ENCODE measurements around the gene RASA3.

GRCh38 chr13:114089341-114089740 lies 43.1 kb downstream of the RASA3 start:
- TF ChIP-seq MAX (CRISPR knock-in tag; IDR thresholded peaks at IDR 0.05) (no peak), E2F1 (CRISPR knock-in tag; IDR thresholded peaks at IDR 0.05) (no peak), MLX (CRISPR knock-in tag; IDR thresholded peaks at IDR 0.05) (no peak), E2F4 (CRISPR knock-in tag; IDR thresholded peaks at IDR 0.05; ENCODE audit: borderline replicate concordance, low read depth) (no peak), OVOL2 (CRISPR knock-in tag; IDR thresholded peaks at IDR 0.05; ENCODE audit: borderline replicate concordance) (no peak), USF2 (CRISPR knock-in tag; IDR thresholded peaks at IDR 0.05) (no peak), ZNF317 (CRISPR knock-in tag; IDR thresholded peaks at IDR 0.05; ENCODE audit: borderline replicate concordance, low read depth) (no peak), AFF4 (CRISPR knock-in tag; IDR thresholded peaks at IDR 0.05; ENCODE audit: borderline replicate concordance) (no peak), PREB (CRISPR knock-in tag; IDR thresholded peaks at IDR 0.05; ENCODE audit: borderline replicate concordance) (no peak), RELA (CRISPR knock-in tag; IDR thresholded peaks at IDR 0.05; ENCODE audit: borderline replicate concordance) (no peak), ZBTB21 (CRISPR knock-in tag; IDR thresholded peaks at IDR 0.05; ENCODE audit: borderline replicate concordance) (no peak), ZNF532 (CRISPR knock-in tag; IDR thresholded peaks at IDR 0.05; ENCODE audit: borderline replicate concordance) (no peak)
- TF ChIP-seq, protein P1, sequence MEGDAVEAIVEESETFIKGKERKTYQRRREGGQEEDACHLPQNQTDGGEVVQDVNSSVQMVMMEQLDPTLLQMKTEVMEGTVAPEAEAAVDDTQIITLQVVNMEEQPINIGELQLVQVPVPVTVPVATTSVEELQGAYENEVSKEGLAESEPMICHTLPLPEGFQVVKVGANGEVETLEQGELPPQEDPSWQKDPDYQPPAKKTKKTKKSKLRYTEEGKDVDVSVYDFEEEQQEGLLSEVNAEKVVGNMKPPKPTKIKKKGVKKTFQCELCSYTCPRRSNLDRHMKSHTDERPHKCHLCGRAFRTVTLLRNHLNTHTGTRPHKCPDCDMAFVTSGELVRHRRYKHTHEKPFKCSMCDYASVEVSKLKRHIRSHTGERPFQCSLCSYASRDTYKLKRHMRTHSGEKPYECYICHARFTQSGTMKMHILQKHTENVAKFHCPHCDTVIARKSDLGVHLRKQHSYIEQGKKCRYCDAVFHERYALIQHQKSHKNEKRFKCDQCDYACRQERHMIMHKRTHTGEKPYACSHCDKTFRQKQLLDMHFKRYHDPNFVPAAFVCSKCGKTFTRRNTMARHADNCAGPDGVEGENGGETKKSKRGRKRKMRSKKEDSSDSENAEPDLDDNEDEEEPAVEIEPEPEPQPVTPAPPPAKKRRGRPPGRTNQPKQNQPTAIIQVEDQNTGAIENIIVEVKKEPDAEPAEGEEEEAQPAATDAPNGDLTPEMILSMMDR (IDR thresholded peaks at IDR 0.05), result no peak
- TF ChIP-seq, protein P2, sequence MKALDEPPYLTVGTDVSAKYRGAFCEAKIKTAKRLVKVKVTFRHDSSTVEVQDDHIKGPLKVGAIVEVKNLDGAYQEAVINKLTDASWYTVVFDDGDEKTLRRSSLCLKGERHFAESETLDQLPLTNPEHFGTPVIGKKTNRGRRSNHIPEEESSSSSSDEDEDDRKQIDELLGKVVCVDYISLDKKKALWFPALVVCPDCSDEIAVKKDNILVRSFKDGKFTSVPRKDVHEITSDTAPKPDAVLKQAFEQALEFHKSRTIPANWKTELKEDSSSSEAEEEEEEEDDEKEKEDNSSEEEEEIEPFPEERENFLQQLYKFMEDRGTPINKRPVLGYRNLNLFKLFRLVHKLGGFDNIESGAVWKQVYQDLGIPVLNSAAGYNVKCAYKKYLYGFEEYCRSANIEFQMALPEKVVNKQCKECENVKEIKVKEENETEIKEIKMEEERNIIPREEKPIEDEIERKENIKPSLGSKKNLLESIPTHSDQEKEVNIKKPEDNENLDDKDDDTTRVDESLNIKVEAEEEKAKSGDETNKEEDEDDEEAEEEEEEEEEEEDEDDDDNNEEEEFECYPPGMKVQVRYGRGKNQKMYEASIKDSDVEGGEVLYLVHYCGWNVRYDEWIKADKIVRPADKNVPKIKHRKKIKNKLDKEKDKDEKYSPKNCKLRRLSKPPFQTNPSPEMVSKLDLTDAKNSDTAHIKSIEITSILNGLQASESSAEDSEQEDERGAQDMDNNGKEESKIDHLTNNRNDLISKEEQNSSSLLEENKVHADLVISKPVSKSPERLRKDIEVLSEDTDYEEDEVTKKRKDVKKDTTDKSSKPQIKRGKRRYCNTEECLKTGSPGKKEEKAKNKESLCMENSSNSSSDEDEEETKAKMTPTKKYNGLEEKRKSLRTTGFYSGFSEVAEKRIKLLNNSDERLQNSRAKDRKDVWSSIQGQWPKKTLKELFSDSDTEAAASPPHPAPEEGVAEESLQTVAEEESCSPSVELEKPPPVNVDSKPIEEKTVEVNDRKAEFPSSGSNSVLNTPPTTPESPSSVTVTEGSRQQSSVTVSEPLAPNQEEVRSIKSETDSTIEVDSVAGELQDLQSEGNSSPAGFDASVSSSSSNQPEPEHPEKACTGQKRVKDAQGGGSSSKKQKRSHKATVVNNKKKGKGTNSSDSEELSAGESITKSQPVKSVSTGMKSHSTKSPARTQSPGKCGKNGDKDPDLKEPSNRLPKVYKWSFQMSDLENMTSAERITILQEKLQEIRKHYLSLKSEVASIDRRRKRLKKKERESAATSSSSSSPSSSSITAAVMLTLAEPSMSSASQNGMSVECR (CRISPR knock-in tag; IDR thresholded peaks at IDR 0.05; ENCODE audit: borderline replicate concordance), result no peak
